ENCODE results near the gene TOR2A.
"Not testable (repeated sequence)": the region's sequence is repeated elsewhere in the genome, so short reads cannot be mapped to it uniquely, and the experiment has no call there.

TOR2A gene

DNA sequence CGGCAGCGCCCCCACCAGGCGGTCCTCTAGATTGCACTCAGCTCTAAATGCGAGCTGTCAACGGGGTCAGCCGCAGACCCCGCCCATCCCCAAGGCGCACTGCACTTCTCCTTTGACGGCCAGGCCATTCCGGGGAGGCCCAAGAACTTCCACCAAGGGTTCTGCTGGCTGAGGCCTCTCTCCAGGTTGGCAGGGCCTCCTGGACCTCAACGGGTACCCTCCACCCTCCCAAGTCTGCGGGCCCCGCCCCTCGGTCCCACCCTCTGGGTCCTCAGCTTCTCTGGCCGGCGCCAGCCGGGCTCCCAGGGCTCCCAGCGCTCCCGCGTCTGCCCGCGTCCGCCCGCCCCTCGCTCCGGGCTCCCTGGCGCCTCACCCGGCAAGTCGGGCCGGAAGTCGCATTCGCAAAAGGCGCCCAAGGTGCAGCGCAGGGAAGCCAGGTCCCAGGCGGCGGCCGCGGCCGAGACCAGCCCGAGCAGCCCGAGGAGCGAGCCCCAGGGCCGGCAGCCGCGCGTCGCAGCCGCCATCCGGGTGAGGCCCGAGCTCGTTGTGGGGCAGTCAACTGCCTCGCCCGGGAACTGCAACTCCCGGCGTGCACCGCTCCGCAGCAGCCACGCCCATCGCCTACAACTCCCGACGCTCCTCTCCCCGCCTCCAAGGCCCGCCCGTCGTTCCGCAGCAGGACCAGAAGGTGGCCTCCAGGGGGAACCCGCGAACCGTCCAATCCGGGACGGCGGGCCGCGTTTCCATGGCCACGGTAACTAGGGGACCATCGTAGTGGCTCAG is at the start of gene TOR2A:
Gene TOR2A, minus strand, starts transcription at position 548 of the 783 bp plus-strand sequence. Its CDS starts 24 bp downstream, at position 524.
- peak within 1 kb of the TSS; percentile 67 for H3K4me3 ChIP-seq (ENCODE audit: control insufficient read depth, low read depth, low read length)
- peak; percentile 95 for DNase-seq (ENCODE audit: low read depth)
- TF ChIP-seq, protein P1, sequence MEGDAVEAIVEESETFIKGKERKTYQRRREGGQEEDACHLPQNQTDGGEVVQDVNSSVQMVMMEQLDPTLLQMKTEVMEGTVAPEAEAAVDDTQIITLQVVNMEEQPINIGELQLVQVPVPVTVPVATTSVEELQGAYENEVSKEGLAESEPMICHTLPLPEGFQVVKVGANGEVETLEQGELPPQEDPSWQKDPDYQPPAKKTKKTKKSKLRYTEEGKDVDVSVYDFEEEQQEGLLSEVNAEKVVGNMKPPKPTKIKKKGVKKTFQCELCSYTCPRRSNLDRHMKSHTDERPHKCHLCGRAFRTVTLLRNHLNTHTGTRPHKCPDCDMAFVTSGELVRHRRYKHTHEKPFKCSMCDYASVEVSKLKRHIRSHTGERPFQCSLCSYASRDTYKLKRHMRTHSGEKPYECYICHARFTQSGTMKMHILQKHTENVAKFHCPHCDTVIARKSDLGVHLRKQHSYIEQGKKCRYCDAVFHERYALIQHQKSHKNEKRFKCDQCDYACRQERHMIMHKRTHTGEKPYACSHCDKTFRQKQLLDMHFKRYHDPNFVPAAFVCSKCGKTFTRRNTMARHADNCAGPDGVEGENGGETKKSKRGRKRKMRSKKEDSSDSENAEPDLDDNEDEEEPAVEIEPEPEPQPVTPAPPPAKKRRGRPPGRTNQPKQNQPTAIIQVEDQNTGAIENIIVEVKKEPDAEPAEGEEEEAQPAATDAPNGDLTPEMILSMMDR (conservative IDR thresholded peaks at IDR 0.05; ENCODE audit: control insufficient read depth, insufficient read depth, low read depth, low read length): peak; percentile 88

DNA sequence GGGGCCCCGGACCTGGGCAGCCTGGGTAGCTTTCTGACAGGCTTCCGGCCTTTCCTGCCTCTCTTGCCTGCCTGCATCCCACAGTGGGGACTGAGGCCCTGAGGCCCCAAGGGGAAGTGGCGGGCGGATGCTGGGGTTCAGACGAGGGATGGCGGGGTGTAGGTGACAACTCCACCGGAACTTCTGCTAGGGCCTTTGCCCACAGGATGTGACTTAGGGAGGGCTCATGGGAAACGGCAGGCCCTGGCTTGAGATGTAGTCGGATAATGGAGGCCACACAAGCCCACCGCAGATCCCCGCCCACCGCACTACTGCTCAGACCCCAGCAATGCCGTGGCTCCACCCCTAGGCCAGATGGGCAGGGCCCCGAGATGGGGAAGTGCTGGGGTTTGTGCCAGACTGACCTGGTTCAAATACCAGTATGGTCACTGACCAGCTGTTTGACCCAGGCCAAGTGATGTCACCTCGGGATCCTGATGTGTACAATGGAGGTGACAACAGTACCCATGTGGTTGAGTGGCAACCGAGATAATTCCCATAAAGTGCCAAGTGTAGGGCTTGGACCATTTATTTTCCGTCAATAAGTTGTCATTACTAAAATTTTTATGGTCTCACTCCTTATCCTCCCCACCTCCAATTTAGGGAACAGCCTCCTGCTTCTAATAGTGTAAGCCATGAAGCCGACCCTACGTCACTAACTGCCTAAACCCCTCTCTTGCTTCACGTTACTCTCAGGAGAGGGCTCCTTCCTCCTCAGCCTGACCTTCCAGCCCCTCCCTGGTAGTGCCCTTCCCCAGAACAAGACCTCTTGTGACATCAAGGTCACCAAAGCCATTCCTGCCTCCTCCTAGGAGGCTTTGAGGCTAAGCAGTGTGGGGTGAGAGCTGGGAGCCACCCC is 48.3 kb upstream of the TOR2A start:
- no peak overlapping the region for H3K4me3 ChIP-seq (ENCODE audit: control insufficient read depth, low read depth, low read length)
- TF ChIP-seq, protein P1 (conservative IDR thresholded peaks at IDR 0.05; ENCODE audit: control insufficient read depth, insufficient read depth, low read depth, low read length): no peak
- no peak for DNase-seq (ENCODE audit: low read depth)

DNA sequence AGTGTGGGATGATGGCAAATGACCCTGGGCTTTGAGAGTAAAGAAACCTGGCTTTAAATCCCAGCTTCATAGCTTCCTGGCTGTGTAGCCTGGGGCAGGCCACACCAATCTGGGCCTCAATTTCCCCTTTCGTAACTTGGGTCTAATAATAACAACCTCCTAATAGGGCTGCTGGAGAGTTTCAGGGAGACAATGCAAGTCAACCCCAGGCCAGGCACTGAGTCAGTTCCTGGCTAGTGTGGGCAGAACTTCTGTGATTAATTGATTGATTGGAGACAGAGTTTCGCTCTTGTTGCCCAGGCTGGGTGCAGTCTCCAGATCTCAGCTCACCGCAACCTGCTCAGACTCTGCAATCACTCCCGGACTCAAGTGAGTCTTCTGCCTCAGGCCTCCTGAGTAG is 46.7 kb upstream of the TOR2A start:
- TF ChIP-seq, protein P1 (conservative IDR thresholded peaks at IDR 0.05; ENCODE audit: control insufficient read depth, insufficient read depth, low read depth, low read length): no peak
- peak; percentile 35 for DNase-seq (ENCODE audit: low read depth)
- H3K4me3 ChIP-seq (ENCODE audit: control insufficient read depth, low read depth, low read length): no peak overlapping the region

DNA sequence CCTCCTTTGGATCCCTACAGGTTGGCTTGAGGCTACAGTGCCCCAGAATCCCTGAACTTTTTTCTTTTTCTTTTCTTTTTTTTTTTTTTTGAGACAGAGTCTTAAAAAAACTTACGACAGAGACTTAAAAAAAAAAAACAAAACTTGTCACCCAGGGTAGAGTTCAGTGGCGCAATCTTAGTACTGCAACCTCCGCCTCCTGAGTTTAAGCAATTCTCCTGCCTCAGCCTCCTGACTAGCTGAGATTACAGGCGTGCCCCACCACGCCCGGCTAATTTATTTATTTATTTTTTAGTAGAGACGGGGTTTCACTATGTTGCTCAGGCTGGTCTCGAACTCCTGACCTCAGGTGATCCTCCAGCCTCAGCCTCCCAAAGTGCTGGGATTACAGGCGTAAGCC is 45.8 kb upstream of the TOR2A start:
- H3K4me3 ChIP-seq (ENCODE audit: control insufficient read depth, low read depth, low read length): not testable (repeated sequence)
- DNase-seq (ENCODE audit: low read depth): peak; percentile 18

DNA sequence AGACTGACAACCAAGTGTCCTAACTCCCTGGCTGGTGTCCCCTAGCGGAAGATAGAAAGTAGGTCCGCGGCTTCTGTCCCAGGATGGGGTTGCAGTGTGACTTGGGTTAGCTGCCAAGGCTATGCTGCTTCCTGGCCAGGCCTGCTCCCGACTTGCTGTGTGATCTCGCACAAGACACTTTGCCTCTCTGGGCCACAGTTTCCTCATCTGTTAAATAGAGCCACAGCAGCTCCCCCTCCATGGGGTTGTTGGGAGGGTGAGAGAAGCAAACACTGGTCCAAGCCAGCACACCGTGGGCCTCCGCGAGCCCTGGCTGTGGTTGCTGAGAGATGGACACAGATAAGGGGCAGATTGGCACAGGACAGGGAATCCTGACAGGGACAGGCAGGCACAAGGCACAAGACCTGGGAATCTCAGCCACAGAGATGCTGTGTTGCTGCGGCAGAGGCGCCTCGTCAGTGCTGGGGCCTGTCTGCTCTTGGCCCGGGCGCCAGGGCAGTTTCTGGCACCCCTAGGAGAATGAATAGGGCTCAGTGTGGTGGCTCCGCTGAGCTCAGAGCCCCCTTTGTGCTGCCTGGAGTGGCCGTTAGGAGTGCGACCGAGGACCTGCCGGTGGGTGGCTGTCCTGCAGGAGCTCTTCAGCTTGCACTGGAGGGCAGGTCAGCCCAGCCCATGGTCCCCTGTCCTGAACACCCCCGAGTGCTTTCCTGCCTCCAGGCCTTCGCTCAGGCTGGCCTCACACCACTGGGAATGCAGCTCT is 45.2 kb upstream of the TOR2A start:
- no peak overlapping the region for H3K4me3 ChIP-seq (ENCODE audit: control insufficient read depth, low read depth, low read length)
- no peak for DNase-seq (ENCODE audit: low read depth)
- TF ChIP-seq, protein P1 (conservative IDR thresholded peaks at IDR 0.05; ENCODE audit: control insufficient read depth, insufficient read depth, low read depth, low read length): no peak

DNA sequence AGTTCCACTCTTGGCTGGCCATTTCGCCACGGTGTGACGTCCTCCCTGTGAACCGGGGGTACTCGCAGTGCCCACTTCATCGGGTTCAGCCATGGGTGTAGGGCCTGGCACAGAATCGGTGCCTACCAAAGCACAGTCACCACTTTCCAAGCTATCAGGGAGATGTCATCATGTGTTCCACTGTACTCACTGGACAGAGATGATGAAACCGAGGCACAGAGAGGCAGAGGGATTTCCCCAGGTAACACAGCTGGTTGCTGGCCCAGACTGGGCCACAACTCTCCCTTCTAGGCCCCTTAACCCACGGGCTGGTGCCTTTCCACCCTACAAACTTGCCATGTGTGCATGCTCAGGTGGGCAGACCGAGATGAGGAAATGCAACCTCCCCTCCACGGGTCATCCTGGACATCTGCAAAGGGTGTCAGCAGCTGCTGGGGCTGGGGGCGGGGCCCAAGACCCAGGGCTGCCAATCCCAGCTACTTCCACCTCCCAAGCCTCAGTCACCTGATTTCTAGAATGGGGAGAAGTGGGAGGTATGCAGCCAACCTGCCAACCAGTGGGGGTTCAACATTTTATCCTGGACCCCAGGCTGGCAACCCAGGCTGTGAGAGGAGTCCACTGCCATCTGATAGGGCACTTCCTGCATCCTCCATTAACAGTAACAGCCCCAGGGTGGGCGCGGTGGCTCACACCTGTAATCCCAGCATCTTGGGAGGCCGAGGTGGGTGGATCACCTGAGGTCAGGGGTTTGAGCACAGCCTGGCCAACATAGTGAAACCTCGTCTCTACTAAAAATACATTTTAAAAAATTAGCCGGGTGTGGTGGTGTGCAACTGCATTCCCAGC is 44.3 kb upstream of the TOR2A start:
- no peak overlapping the region for H3K4me3 ChIP-seq (ENCODE audit: control insufficient read depth, low read depth, low read length)

More for the DNA sequence above, 44.3 kb upstream of the TOR2A start:
- TF ChIP-seq, protein P1 (conservative IDR thresholded peaks at IDR 0.05; ENCODE audit: control insufficient read depth, insufficient read depth, low read depth, low read length): no peak
- DNase-seq (ENCODE audit: low read depth): peak; percentile 38
